ENCODE data around the gene HOMER3. TPM values are rescaled to one million over a fixed set of nuclear protein-coding genes. Genes with fewer than 3 reads are reported as not detected.

Gene HOMER3
- total RNA-seq, 1 donor from 2014 or later, result 69.4 TPM

DNA sequence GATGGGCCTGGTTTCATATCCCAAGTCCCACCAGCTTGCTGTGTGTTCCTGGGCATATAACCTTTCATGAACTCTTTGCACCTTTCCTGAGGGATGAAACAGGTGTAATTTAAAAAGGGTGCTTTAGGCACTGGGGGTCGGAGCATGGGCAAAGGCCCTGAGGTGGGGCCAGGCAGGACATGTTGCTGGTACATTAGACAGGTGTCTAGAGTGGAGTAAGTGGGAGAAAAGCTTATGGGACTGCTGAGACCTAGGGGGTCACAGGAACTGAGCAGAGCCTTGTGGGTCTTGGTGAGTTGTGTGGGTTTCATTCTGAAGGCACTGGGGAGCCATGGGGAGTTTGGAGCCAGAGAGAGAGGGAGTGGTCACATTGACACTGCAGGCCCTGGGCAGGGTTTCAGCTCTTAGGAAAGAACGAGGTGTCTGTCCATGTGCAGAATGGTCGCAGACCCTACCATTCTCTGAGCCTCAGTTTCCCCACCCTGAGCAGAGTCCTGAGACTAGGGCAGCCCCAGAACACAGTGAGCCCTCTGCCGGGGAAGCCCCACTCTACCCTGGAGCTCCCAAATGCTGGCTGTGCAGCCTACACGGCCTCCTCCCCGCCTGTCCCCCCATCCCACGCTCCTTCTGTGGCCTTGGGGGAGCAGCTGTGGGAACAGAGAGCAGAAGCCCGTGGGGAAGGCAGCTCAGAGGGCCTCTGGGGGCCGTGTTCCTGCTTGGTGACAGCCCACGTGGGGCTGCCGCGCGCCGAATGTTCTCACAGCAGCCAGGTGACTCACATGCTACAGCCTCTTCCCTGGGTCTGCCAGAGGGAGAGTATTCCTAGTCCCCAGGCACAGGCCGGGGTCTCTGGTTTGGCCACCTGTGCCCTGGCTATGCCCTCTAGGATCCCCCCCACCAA is 7.3 kb upstream of the HOMER3 start:
- no peaks in the 10 kb centered on the region for H3K27me3 Mint-ChIP-seq

DNA sequence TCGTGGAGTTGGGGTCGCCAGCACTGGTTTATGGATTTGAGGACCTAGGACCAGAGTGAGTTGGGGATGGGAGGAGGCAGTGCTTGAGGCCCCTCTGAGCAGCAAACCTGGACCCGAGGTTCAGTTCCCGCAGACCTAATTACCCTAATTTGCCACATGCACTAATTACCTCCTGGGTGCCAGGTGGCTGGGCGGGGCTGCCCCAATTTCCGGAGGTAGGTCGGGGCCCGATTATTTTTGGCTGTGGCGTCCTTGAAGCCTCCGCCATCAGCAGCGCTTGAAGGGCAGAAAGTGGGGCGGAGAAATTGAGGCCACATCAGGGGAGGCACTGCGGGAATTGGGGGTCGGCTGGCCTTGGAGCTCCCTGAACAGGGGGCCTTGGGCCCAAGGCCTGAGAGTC is 5.9 kb upstream of the HOMER3 start:
- TF ChIP-seq, protein P1, sequence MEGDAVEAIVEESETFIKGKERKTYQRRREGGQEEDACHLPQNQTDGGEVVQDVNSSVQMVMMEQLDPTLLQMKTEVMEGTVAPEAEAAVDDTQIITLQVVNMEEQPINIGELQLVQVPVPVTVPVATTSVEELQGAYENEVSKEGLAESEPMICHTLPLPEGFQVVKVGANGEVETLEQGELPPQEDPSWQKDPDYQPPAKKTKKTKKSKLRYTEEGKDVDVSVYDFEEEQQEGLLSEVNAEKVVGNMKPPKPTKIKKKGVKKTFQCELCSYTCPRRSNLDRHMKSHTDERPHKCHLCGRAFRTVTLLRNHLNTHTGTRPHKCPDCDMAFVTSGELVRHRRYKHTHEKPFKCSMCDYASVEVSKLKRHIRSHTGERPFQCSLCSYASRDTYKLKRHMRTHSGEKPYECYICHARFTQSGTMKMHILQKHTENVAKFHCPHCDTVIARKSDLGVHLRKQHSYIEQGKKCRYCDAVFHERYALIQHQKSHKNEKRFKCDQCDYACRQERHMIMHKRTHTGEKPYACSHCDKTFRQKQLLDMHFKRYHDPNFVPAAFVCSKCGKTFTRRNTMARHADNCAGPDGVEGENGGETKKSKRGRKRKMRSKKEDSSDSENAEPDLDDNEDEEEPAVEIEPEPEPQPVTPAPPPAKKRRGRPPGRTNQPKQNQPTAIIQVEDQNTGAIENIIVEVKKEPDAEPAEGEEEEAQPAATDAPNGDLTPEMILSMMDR (IDR thresholded peaks at IDR 0.05; ENCODE audit: unreplicated experiment), result no peak
- no peak for DNase-seq (ENCODE audit: low spot score, unreplicated experiment)
- no peak overlapping the region for H3K4me3 Mint-ChIP-seq (ENCODE audit: low read depth)

More for the DNA sequence above, 7.3 kb upstream of the HOMER3 start:
- no peak for DNase-seq (ENCODE audit: low spot score, unreplicated experiment)
- Mint-ChIP-seq H3K36me3 (ENCODE audit: insufficient read depth) (peaks cover 3% of the 10 kb centered on the region), H3K27ac (no peak overlapping the region), H3K4me3 (ENCODE audit: low read depth) (no peak overlapping the region), H3K4me1 (ENCODE audit: low read depth) (no peaks in the 10 kb centered on the region), H3K9me3 (ENCODE audit: low read depth) (no peaks in the 10 kb centered on the region)
- TF ChIP-seq, protein P1 (IDR thresholded peaks at IDR 0.05; ENCODE audit: unreplicated experiment), result no peak

GRCh38 chr19:18946335-18946734 is 5.3 kb upstream of the HOMER3 start:
- no peaks in the 10 kb centered on the region for H3K9me3 Mint-ChIP-seq (ENCODE audit: low read depth)
- TF ChIP-seq, protein P1 (IDR thresholded peaks at IDR 0.05; ENCODE audit: unreplicated experiment), result no peak

More for the DNA sequence above, 5.9 kb upstream of the HOMER3 start:
- H3K9me3 Mint-ChIP-seq (ENCODE audit: low read depth), result no peaks in the 10 kb centered on the region
- H3K27ac Mint-ChIP-seq, result no peak overlapping the region
- peaks cover 3% of the 10 kb centered on the region for H3K27me3 Mint-ChIP-seq
- H3K4me1 Mint-ChIP-seq (ENCODE audit: low read depth), result no peaks in the 10 kb centered on the region
- peaks cover 3% of the 10 kb centered on the region for H3K36me3 Mint-ChIP-seq (ENCODE audit: insufficient read depth)

GRCh38 chr19:18945297-18945696 is 4.3 kb upstream of the HOMER3 start:
- peaks cover 5% of the 10 kb centered on the region for H3K27me3 Mint-ChIP-seq

More at GRCh38 chr19:18946335-18946734, 5.3 kb upstream of the HOMER3 start:
- peaks cover 5% of the 10 kb centered on the region for H3K27me3 Mint-ChIP-seq
- no peak overlapping the region for H3K27ac Mint-ChIP-seq
- no peaks in the 10 kb centered on the region for H3K4me1 Mint-ChIP-seq (ENCODE audit: low read depth)
- no peak overlapping the region for H3K4me3 Mint-ChIP-seq (ENCODE audit: low read depth)
- peaks cover 3% of the 10 kb centered on the region for H3K36me3 Mint-ChIP-seq (ENCODE audit: insufficient read depth)
- no peak for DNase-seq (ENCODE audit: low spot score, unreplicated experiment)

GRCh38 chr19:18943465-18943864 is 2.4 kb upstream of the HOMER3 start:
- Mint-ChIP-seq H3K4me3 (ENCODE audit: low read depth) (no peak overlapping the region), H3K27ac (no peak overlapping the region), H3K4me1 (ENCODE audit: low read depth) (peaks cover 5% of the 10 kb centered on the region), H3K9me3 (ENCODE audit: low read depth) (no peaks in the 10 kb centered on the region), H3K36me3 (ENCODE audit: insufficient read depth) (peaks cover 3% of the 10 kb centered on the region), H3K27me3 (peaks cover 5% of the 10 kb centered on the region)
- TF ChIP-seq, protein P1 (IDR thresholded peaks at IDR 0.05; ENCODE audit: unreplicated experiment), result no peak
- DNase-seq (ENCODE audit: low spot score, unreplicated experiment), result no peak

More at GRCh38 chr19:18945297-18945696, 4.3 kb upstream of the HOMER3 start:
- no peak for DNase-seq (ENCODE audit: low spot score, unreplicated experiment)
- peaks cover 3% of the 10 kb centered on the region for H3K36me3 Mint-ChIP-seq (ENCODE audit: insufficient read depth)
- no peaks in the 10 kb centered on the region for H3K4me1 Mint-ChIP-seq (ENCODE audit: low read depth)
- H3K4me3 Mint-ChIP-seq (ENCODE audit: low read depth), result no peak overlapping the region
- no peaks in the 10 kb centered on the region for H3K9me3 Mint-ChIP-seq (ENCODE audit: low read depth)
- TF ChIP-seq, protein P1 (IDR thresholded peaks at IDR 0.05; ENCODE audit: unreplicated experiment), result no peak
- H3K27ac Mint-ChIP-seq, result no peak overlapping the region

Measured in progenitor cell of endocrine pancreas (in vitro differentiated cells).